SK-N-SH (cell line): Measurements from ENCODE around the gene SLC46A1. TPM values are rescaled to one million over a fixed set of nuclear protein-coding genes. Genes with fewer than 3 reads are reported as not detected.

Experiments
- CTCF ChIA-PET: fragments of 300-600, 350-600 bp; formaldehyde crosslinking; extraction: SDS; loops from one replicate; lab custom pipeline; 2021; lab: Yijun Ruan, JAX
- POLR2A ChIA-PET: fragments of 350-600 bp; sonication (Branson Sonifier 250); formaldehyde crosslinking; extraction: SDS; loops from one replicate; lab custom pipeline; 2020; ENCODE audit warnings: antibody characterized with exemption, inconsistent platforms; lab: Yijun Ruan, JAX
- DNase-seq: peaks from one replicate; pipeline ENCODE4 v3.0.0; 2012
- H2AFZ ChIP-seq: fragments of 200-600 bp; sonication (generic); 2 replicates; pipeline ENCODE4 v1.8.1; 2016; ENCODE audit warnings: antibody characterized with exemption, mild to moderate bottlenecking, low read depth
- H3F3A ChIP-seq: fragments of 200-600 bp; sonication (generic); replicated peaks from 2 replicates; pipeline ENCODE3; 2016; ENCODE audit warnings: antibody characterized with exemption, mild to moderate bottlenecking; ENCODE audit not compliant: insufficient read depth
- H3K27ac ChIP-seq, 2 experiments: fragments of 200-500 bp in 1 of 2; fragments of 200-600 bp in 1 of 2; sonication (Bioruptor generic) in 1 of 2; sonication (generic), shearing (Covaris generic) in 1 of 2; 2 replicates each; pipeline versions ENCODE4 v1.5.1 to v1.6.1; 2014 to 2016; ENCODE audit warnings: low read depth in 2 of 2, inconsistent platforms in 1 of 2, low read length in 1 of 2, mild to moderate bottlenecking in 1 of 2, mixed read lengths in 1 of 2
- H3K27me3 ChIP-seq: fragments of 200-600 bp; sonication (generic), shearing (Covaris generic); 2 replicates; pipeline ENCODE4 v1.6.1; 2016; ENCODE audit warnings: mixed run types; ENCODE audit not compliant: insufficient read depth
- H3K36me3 ChIP-seq, 2 experiments: fragments of 200-500 bp in 1 of 2; fragments of 200-600 bp in 1 of 2; sonication (Bioruptor generic) in 1 of 2; sonication (generic) in 1 of 2; replicated peaks in 1 of 2; 2 replicates each; pipeline versions ENCODE3 to v1.5.1; 2014 to 2016; ENCODE audit warnings: low read length in 1 of 2, mild to moderate bottlenecking in 1 of 2; ENCODE audit not compliant: insufficient read depth in 2 of 2, control insufficient read depth in 1 of 2
- H3K4me1 ChIP-seq, 2 experiments: fragments of 200-500 bp in 1 of 2; fragments of 200-600 bp in 1 of 2; sonication (Bioruptor generic) in 1 of 2; sonication (generic), shearing (Covaris generic) in 1 of 2; 2 replicates each; pipeline versions ENCODE4 v1.5.1 to v1.6.1; 2014 to 2016; ENCODE audit warnings: low read depth in 1 of 2, low read length in 1 of 2, mixed run types in 1 of 2; ENCODE audit not compliant: insufficient read depth in 2 of 2, control insufficient read depth in 1 of 2
- H3K4me2 ChIP-seq: fragments of 200-600 bp; sonication (generic), shearing (Covaris generic); 2 replicates; pipeline ENCODE4 v1.6.1; 2017; ENCODE audit warnings: mixed run types
- H3K4me3 ChIP-seq, 2 experiments: fragments of 200-500 bp in 1 of 2; fragments of 200-600 bp in 1 of 2; sonication (Bioruptor generic) in 1 of 2; sonication (generic), shearing (Covaris generic) in 1 of 2; 2 replicates each; pipeline versions ENCODE4 v1.5.1 to v1.8.1; 2014 to 2016; ENCODE audit warnings: low read depth in 2 of 2, inconsistent platforms in 1 of 2, low read length in 1 of 2, mild to moderate bottlenecking in 1 of 2, mixed read lengths in 1 of 2, moderate library complexity in 1 of 2
- H3K79me2 ChIP-seq: fragments of 200-600 bp; sonication (generic); 2 replicates; pipeline ENCODE4 v1.8.1; 2017; ENCODE audit warnings: mild to moderate bottlenecking; ENCODE audit not compliant: insufficient read depth
- H3K9ac ChIP-seq: fragments of 200-600 bp; sonication (generic); 2 replicates; pipeline ENCODE4 v1.6.1; 2017; ENCODE audit warnings: mixed run types
- H3K9me2 ChIP-seq: fragments of 200-600 bp; sonication (generic); 2 replicates; pipeline ENCODE4 v1.6.1; 2017; ENCODE audit warnings: mixed run types
- H3K9me3 ChIP-seq: fragments of 200-600 bp; sonication (generic); 2 replicates; pipeline ENCODE4 v1.6.1; 2017; ENCODE audit warnings: mixed run types, mild to moderate bottlenecking, moderate library complexity
- H4K20me1 ChIP-seq: fragments of 200-600 bp; sonication (generic); 2 replicates; pipeline ENCODE4 v1.6.1; 2017; ENCODE audit warnings: mild to moderate bottlenecking, mixed run types; ENCODE audit not compliant: insufficient read depth
- CHD2 ChIP-seq: fragments of 150-350 bp; IDR thresholded peaks from 2 replicates; pipeline ENCODE4 v1.6.1; 2018; ENCODE audit warnings: low read length; ENCODE audit not compliant: partially characterized antibody
- EP300 ChIP-seq, 2 experiments: IDR thresholded peaks; 2 replicates each; pipeline versions ENCODE4 v1.4.0 to v1.6.1; 2012; ENCODE audit warnings: borderline replicate concordance in 1 of 2, low read depth in 1 of 2, low read length in 1 of 2
- EZH2phosphoT487 ChIP-seq: fragments of 200-600 bp; sonication (generic); IDR thresholded peaks from 2 replicates; pipeline ENCODE4 v1.6.1; 2017; ENCODE audit warnings: low read depth, mixed run types, mild to moderate bottlenecking, antibody characterized with exemption, moderate library complexity, borderline replicate concordance
- FOSL2 ChIP-seq: IDR thresholded peaks from 2 replicates; pipeline ENCODE4 v1.4.0; 2012; ENCODE audit warnings: low read depth, mild to moderate bottlenecking, moderate library complexity, borderline replicate concordance
- FOXJ3 ChIP-seq: sonication (generic); formaldehyde crosslinking; IDR thresholded peaks from 2 replicates; pipeline ENCODE4 v1.5.1; 2020; ENCODE audit warnings: mild to moderate bottlenecking, missing genetic modification reagents
- FOXM1 ChIP-seq: IDR thresholded peaks from 2 replicates; pipeline ENCODE4 v1.4.0; 2012; ENCODE audit warnings: low read depth, mild to moderate bottlenecking
- GATA2 ChIP-seq: sonication (generic); formaldehyde crosslinking; IDR thresholded peaks from 2 replicates; pipeline ENCODE4 v1.5.0; 2020; ENCODE audit warnings: mild to moderate bottlenecking, missing genetic modification reagents
- JUND ChIP-seq: IDR thresholded peaks from 2 replicates; pipeline ENCODE4 v1.4.0; 2012
- MAX ChIP-seq: IDR thresholded peaks from 2 replicates; pipeline ENCODE4 v1.4.0; 2012; ENCODE audit warnings: low read depth
- MEF2A ChIP-seq: IDR thresholded peaks from 2 replicates; pipeline ENCODE4 v1.4.0; 2012; ENCODE audit warnings: low read depth, borderline replicate concordance
- MXI1 ChIP-seq: IDR thresholded peaks from 2 replicates; pipeline ENCODE4 v1.6.1; 2012; ENCODE audit warnings: mild to moderate bottlenecking, low read depth, low read length, improper control_type of control experiment
- POLR2AphosphoS5 ChIP-seq: IDR thresholded peaks from 2 replicates; pipeline ENCODE4 v1.6.1; 2012; ENCODE audit warnings: low read depth, low read length
- RAD21 ChIP-seq: IDR thresholded peaks from 2 replicates; pipeline ENCODE4 v1.6.1; 2012; ENCODE audit warnings: mild to moderate bottlenecking, low read length
- RFX5 ChIP-seq: IDR thresholded peaks from 2 replicates; pipeline ENCODE4 v1.6.1; 2012; ENCODE audit warnings: mild to moderate bottlenecking, improper control_type of control experiment, low read length
- SMC3 ChIP-seq: IDR thresholded peaks from 2 replicates; pipeline ENCODE4 v1.6.1; 2012; ENCODE audit warnings: low read depth, low read length, improper control_type of control experiment
- TAF1 ChIP-seq: IDR thresholded peaks from 2 replicates; pipeline ENCODE4 v1.6.1; 2012; ENCODE audit warnings: low read depth, mild to moderate bottlenecking, low read length, moderate library complexity, borderline replicate concordance
- TCF12 ChIP-seq: IDR thresholded peaks from 2 replicates; pipeline ENCODE4 v1.4.0; 2012
- TEAD4 ChIP-seq: IDR thresholded peaks from 2 replicates; pipeline ENCODE4 v1.4.0; 2012; ENCODE audit warnings: mild to moderate bottlenecking, borderline replicate concordance; ENCODE audit not compliant: insufficient read depth
- YY1 ChIP-seq: IDR thresholded peaks from 2 replicates; pipeline ENCODE4 v1.4.0; 2012; ENCODE audit warnings: low read depth, mild to moderate bottlenecking
- whole genome bisulfite sequencing: methylation state at CpG from one replicate; pipeline ENCODE4 v1.1.6; 2017; ENCODE audit warnings: low lambda C conversion rate; 5-methylcytosine and 5-hydroxymethylcytosine counted together
- polyA plus RNA-seq, 3 experiments: library from polyadenylated mRNA; depleted of rRNA; stranded (reverse); fragments of >200 nt; gene quantifications; 2 replicates each; pipeline ENCODE4 v1.2.3, GENCODE V29; 2012
- TF ChIP-seq, protein P1 (sequence below): fragments of 150-350 bp; IDR thresholded peaks from 2 replicates; pipeline ENCODE4 v1.6.1; 2017; ENCODE audit warnings: antibody characterized with exemption, low read length, low read depth, borderline replicate concordance

The SLC46A1 gene
- polyA plus RNA-seq, 1 of the 3 experiments (the other 2 are of a cell fraction), result 4.3 TPM

DNA sequence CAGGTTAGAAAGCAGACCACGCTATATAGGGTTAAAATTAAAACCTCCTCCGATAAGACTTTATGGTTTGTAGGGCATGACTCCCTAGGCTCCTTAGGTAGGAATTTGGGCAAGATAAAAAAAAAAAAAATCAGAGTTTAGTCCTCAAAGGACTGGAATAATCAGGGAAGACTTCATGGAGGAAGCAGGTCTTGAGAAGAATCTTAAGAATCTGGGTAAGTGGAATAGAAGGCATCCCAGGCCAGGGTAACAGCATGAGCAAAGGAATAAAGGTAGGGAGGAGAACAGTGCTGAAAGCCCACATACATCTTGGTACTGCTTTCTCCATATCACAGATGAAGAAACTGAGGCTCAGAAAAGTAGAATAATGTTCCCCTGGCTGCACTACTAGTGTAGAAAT is 15.4 kb downstream of the SLC46A1 start:
- ChIA-PET POLR2A (no interaction called here), CTCF (no interaction called here)
- Histone ChIP-seq H3K27me3 (no peaks in the 10 kb centered on the region), H3K9me2 (no peaks in the 10 kb centered on the region), H3K27ac (no peak overlapping the region), H4K20me1 (no peaks in the 10 kb centered on the region), H2AFZ (no peak overlapping the region), H3F3A (peaks cover 4% of the 10 kb centered on the region), H3K4me1 (no peaks in the 10 kb centered on the region), H3K4me3 (no peak overlapping the region), H3K9me3 (no peaks in the 10 kb centered on the region), H3K9ac (no peak overlapping the region), H3K4me2 (no peak overlapping the region), H3K79me2 (no peaks in the 10 kb centered on the region), H3K36me3 (peaks cover 35 to 55% of the 10 kb centered on the region in 2 experiments)
- no peak for DNase-seq
- TF ChIP-seq CHD2, result no peak
- TF ChIP-seq FOSL2, result no peak
- TF ChIP-seq POLR2AphosphoS5, result no peak
- no peak for TF ChIP-seq MAX
- TF ChIP-seq MXI1, result no peak
- TF ChIP-seq TEAD4, result no peak
- TF ChIP-seq TCF12, result no peak
- no peak for TF ChIP-seq EP300 (IDR thresholded peaks at IDR 0.05; ENCODE audit: borderline replicate concordance in 1 of 2, low read depth in 1 of 2, low read length in 1 of 2)
- no peak for TF ChIP-seq YY1
- no peak for TF ChIP-seq SMC3
- TF ChIP-seq TAF1, result no peak
- no peak for TF ChIP-seq GATA2 (CRISPR knock-in tag)
- no peak for TF ChIP-seq MEF2A
- no peak for TF ChIP-seq JUND
- TF ChIP-seq FOXM1, result no peak
- no peak for TF ChIP-seq FOXJ3
- WGBS, result 95% methylated on average over 2 of the region's 2 CpGs

GRCh38 chr17:28390141-28390540 is 15.9 kb downstream of the SLC46A1 start:
- H3K27ac ChIP-seq, result no peak overlapping the region
- no peaks in the 10 kb centered on the region for H3K9me3 ChIP-seq
- H3K36me3 ChIP-seq, result peaks cover 31 to 51% of the 10 kb centered on the region in 2 experiments
- no peak overlapping the region for H2AFZ ChIP-seq
- no peaks in the 10 kb centered on the region for H3K9me2 ChIP-seq
- H4K20me1 ChIP-seq, result no peaks in the 10 kb centered on the region
- WGBS, result 100% methylated on average over 1 of the region's 1 CpG
- no peaks in the 10 kb centered on the region for H3K79me2 ChIP-seq
- no peak overlapping the region for H3K9ac ChIP-seq
- peaks cover 4% of the 10 kb centered on the region for H3F3A ChIP-seq
- no peak overlapping the region for H3K4me3 ChIP-seq
- no peak overlapping the region for H3K4me2 ChIP-seq
- no peak for DNase-seq
- TF ChIP-seq YY1, result no peak
- TF ChIP-seq RAD21, result no peak
- TF ChIP-seq, protein P1, sequence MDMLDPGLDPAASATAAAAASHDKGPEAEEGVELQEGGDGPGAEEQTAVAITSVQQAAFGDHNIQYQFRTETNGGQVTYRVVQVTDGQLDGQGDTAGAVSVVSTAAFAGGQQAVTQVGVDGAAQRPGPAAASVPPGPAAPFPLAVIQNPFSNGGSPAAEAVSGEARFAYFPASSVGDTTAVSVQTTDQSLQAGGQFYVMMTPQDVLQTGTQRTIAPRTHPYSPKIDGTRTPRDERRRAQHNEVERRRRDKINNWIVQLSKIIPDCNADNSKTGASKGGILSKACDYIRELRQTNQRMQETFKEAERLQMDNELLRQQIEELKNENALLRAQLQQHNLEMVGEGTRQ, result no peak
- TF ChIP-seq CHD2, result no peak
- no peak for TF ChIP-seq EZH2phosphoT487
- TF ChIP-seq TEAD4, result no peak
- TF ChIP-seq FOXM1, result no peak
- no peak for TF ChIP-seq RFX5
- no peak for TF ChIP-seq GATA2 (CRISPR knock-in tag)
- no peak for TF ChIP-seq POLR2AphosphoS5
- no peaks in the 10 kb centered on the region for H3K27me3 ChIP-seq
- CTCF ChIA-PET, result no interaction called here
- POLR2A ChIA-PET, result no interaction called here
- no peaks in the 10 kb centered on the region for H3K4me1 ChIP-seq
